Endodermal cell (in vitro differentiated cells): ENCODE data around the gene RSPRY1. TPM values are rescaled to one million over a fixed set of nuclear protein-coding genes. Genes with fewer than 3 reads are reported as not detected.

Experiments
- DNase-seq: peaks from one replicate; pipeline ENCODE4 v3.0.0-alpha.2; 2017
- H3K27ac ChIP-seq: 2 replicates; pipeline ENCODE4 v1.5.1; 2013; ENCODE audit warnings: mild to moderate bottlenecking, low read depth, low read length, moderate library complexity
- H3K27me3 ChIP-seq: 2 replicates; pipeline ENCODE4 v1.6.1; 2013; ENCODE audit warnings: mild to moderate bottlenecking, low read length, moderate library complexity; ENCODE audit not compliant: insufficient read depth, control insufficient read depth, poor library complexity, severe bottlenecking
- H3K36me3 ChIP-seq: 2 replicates; pipeline ENCODE4 v1.7.0; 2013; ENCODE audit warnings: mild to moderate bottlenecking, low read length, moderate library complexity; ENCODE audit not compliant: control insufficient read depth, insufficient read depth
- H3K4me1 ChIP-seq: one replicate; pipeline ENCODE4 v1.7.0; 2013; ENCODE audit warnings: low read length; ENCODE audit not compliant: control insufficient read depth, insufficient read depth
- H3K4me3 ChIP-seq: 2 replicates; pipeline ENCODE4 v1.5.1; 2013; ENCODE audit warnings: mild to moderate bottlenecking, low read length, moderate library complexity
- H3K9ac ChIP-seq: 2 replicates; pipeline ENCODE4 v1.6.1; 2013; ENCODE audit warnings: mild to moderate bottlenecking, low read length, moderate library complexity; ENCODE audit not compliant: poor library complexity, severe bottlenecking; ENCODE audit errors: extremely low read depth
- H3K9me3 ChIP-seq: 2 replicates; pipeline ENCODE4 v1.6.1; 2013; ENCODE audit warnings: mild to moderate bottlenecking, low read length, moderate library complexity; ENCODE audit not compliant: control insufficient read depth
- H3K27ac Mint-ChIP-seq: 2 replicates; pipeline ENCODE4 v1.8.0; 2020; ENCODE audit warnings: mixed read lengths
- H3K27me3 Mint-ChIP-seq: 2 replicates; pipeline ENCODE4 v1.8.0; 2021; ENCODE audit warnings: mild to moderate bottlenecking, mixed read lengths; ENCODE audit not compliant: insufficient read depth
- H3K36me3 Mint-ChIP-seq: 2 replicates; pipeline ENCODE4 v1.8.0; 2020; ENCODE audit warnings: low read depth, mixed read lengths
- H3K4me1 Mint-ChIP-seq: 2 replicates; pipeline ENCODE4 v1.8.0; 2020; ENCODE audit warnings: mixed read lengths
- H3K4me3 Mint-ChIP-seq: 2 replicates; pipeline ENCODE4 v1.8.0; 2020; ENCODE audit warnings: mild to moderate bottlenecking, moderate library complexity, mixed read lengths
- H3K9me3 Mint-ChIP-seq: 2 replicates; pipeline ENCODE4 v1.8.0; 2020; ENCODE audit warnings: mild to moderate bottlenecking, mixed read lengths
- WGBS, 2 experiments: methylation state at CpG; one replicate each; pipeline versions ENCODE4 v1.1.5 to v1.1.7; 2013; ENCODE audit warnings: missing lambda C conversion rate in 2 of 2, mixed read lengths in 1 of 2; ENCODE audit not compliant: insufficient coverage in 1 of 2, insufficient read length in 1 of 2; 5-methylcytosine and 5-hydroxymethylcytosine counted together
- total RNA-seq, 2 donors: library from RNA; stranded (reverse); fragmentation: NEBNext Ultra II Directional in 1 of 2; extraction: Animal tissue kit (Norgen Biotek cat#: 25700) in 1 of 2; gene quantifications; 2 replicates in 1 of 2; 3 replicates in 1 of 2; pipeline ENCODE4 v1.2.1, GENCODE V29; 2021
- TF ChIP-seq, protein P1 (sequence below): fragments of 200-600 bp; sonication (generic); conservative IDR thresholded peaks from 2 replicates; pipeline ENCODE4 v1.5.0; 2021; ENCODE audit warnings: antibody characterized with exemption, mild to moderate bottlenecking

RSPRY1 gene
- total RNA-seq, 2 donors from 2014 or later, result 40.3 to 46.5 TPM

GRCh38 chr16:57141822-57142631, 44.1 kb upstream of the RSPRY1 start:
- Mint-ChIP-seq H3K4me3 (no peak overlapping the region), H3K27me3 (no peaks in the 10 kb centered on the region), H3K4me1 (peaks cover 11% of the 10 kb centered on the region), H3K36me3 (no peaks in the 10 kb centered on the region), H3K9me3 (no peaks in the 10 kb centered on the region), H3K27ac (no peak overlapping the region)
- peaks cover 8% of the 10 kb centered on the region for H3K4me1 ChIP-seq
- WGBS, 2 experiments, result 94 to 100% methylated on average over 5 to 15 of the region's 16 CpGs
- TF ChIP-seq, protein P1, sequence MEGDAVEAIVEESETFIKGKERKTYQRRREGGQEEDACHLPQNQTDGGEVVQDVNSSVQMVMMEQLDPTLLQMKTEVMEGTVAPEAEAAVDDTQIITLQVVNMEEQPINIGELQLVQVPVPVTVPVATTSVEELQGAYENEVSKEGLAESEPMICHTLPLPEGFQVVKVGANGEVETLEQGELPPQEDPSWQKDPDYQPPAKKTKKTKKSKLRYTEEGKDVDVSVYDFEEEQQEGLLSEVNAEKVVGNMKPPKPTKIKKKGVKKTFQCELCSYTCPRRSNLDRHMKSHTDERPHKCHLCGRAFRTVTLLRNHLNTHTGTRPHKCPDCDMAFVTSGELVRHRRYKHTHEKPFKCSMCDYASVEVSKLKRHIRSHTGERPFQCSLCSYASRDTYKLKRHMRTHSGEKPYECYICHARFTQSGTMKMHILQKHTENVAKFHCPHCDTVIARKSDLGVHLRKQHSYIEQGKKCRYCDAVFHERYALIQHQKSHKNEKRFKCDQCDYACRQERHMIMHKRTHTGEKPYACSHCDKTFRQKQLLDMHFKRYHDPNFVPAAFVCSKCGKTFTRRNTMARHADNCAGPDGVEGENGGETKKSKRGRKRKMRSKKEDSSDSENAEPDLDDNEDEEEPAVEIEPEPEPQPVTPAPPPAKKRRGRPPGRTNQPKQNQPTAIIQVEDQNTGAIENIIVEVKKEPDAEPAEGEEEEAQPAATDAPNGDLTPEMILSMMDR, result no peak
- no peaks in the 10 kb centered on the region for H3K36me3 ChIP-seq
- no peak for DNase-seq
- H3K27ac ChIP-seq, result no peak overlapping the region
- H3K9ac ChIP-seq, result no peak overlapping the region
- H3K9me3 ChIP-seq, result no peaks in the 10 kb centered on the region
- no peak overlapping the region for H3K4me3 ChIP-seq
- H3K27me3 ChIP-seq, result no peaks in the 10 kb centered on the region

GRCh38 chr16:57143149-57143921, 42.8 kb upstream of the RSPRY1 start:
- Mint-ChIP-seq H3K9me3 (no peaks in the 10 kb centered on the region), H3K27me3 (no peaks in the 10 kb centered on the region), H3K36me3 (no peaks in the 10 kb centered on the region), H3K4me3 (no peak overlapping the region), H3K27ac (no peak overlapping the region), H3K4me1 (peaks cover 21% of the 10 kb centered on the region)
- no peak for DNase-seq
- Histone ChIP-seq H3K27me3 (no peaks in the 10 kb centered on the region), H3K27ac (no peak overlapping the region), H3K9me3 (no peaks in the 10 kb centered on the region), H3K9ac (no peak overlapping the region), H3K36me3 (no peaks in the 10 kb centered on the region), H3K4me3 (no peak overlapping the region), H3K4me1 (peaks cover 13% of the 10 kb centered on the region)
- TF ChIP-seq, protein P1, result no peak
- 92 to 95% methylated on average over 11 to 14 of the region's 14 CpGs for WGBS, 2 experiments

DNA sequence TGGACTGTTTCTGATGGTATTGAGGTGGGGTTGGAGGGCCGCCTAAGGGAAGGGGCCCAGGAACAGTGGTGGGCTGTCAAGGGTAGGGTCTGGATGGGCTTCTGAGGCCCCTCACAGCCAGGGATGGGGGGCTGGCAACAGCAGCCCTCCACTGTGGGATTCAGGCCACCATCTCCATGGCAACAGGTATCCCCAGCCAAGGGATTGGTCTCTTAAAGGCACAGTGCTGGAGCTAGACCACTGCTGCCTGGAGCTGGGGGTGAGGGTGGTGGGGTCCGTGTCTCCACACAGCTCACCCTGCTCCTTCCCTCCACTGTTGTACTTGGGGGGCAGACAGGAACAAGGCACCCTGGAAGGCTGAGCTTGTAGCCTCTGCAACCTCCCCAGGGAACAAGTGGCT, 42.1 kb upstream of the RSPRY1 start:
- Histone ChIP-seq H3K9ac (no peak overlapping the region), H3K9me3 (no peaks in the 10 kb centered on the region)
- H3K4me3 Mint-ChIP-seq, result no peak overlapping the region

More for the DNA sequence above, 42.1 kb upstream of the RSPRY1 start:
- no peaks in the 10 kb centered on the region for H3K9me3 Mint-ChIP-seq
- H3K27ac Mint-ChIP-seq, result no peak overlapping the region
- Histone ChIP-seq H3K27ac (no peak overlapping the region), H3K4me3 (no peak overlapping the region), H3K27me3 (no peaks in the 10 kb centered on the region), H3K36me3 (no peaks in the 10 kb centered on the region), H3K4me1 (peaks cover 13% of the 10 kb centered on the region)
- 83% methylated on average over 1 of the region's 2 CpGs; no CpG with 5 or more reads in 1 of the 2 experiments for WGBS, 2 experiments
- TF ChIP-seq, protein P1, result no peak
- no peak for DNase-seq
- H3K27me3 Mint-ChIP-seq, result no peaks in the 10 kb centered on the region
- H3K36me3 Mint-ChIP-seq, result no peaks in the 10 kb centered on the region
- peaks cover 21% of the 10 kb centered on the region for H3K4me1 Mint-ChIP-seq
